ENCODE data around the gene SND1.

SND1 gene

GRCh38 chr7:127993987-127994386 lies 342.0 kb downstream of the SND1 start:
- no peak for TF ChIP-seq CTCF (IDR thresholded peaks at IDR 0.05; ENCODE audit: insufficient read depth, low read depth, low read length, missing control alignments)

DNA sequence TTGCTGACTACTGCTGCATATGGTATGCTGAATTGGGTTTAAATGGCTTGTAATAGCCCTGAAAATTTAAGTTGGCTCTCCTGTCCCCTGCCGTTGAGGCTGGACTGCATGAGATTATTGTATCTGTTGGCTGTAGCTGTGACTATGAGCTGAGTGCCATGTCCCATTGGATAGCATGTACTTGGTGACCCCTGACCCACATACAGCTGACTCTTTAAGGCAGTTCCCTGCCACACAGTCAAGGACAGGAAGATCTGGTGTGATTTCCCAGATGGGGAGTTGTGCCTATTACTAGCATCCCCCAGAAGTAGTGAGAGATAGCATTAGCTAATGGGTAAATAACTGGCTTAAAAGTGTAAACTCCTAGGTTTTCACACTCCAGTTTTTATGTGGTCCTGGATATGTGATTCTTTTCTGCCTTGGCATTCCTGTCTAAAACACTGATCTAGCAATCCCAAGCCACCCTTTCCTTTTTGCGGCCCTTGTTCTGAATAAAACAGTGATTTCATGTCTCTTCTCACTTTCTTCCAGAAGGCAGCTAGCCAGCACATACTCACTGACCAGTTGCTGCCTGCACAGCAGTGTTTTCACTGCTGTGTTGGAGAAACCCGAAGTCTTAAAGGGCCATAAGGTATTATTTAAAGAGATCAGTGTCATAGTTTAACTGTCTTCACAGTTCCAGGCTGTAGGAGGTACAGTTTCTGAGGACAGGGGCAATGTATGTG lies 343.3 kb downstream of the SND1 start:
- no peak overlapping the region for H3K4me3 ChIP-seq (ENCODE audit: low read depth, low read length)
- no peak for TF ChIP-seq CTCF (IDR thresholded peaks at IDR 0.05; ENCODE audit: insufficient read depth, low read depth, low read length, missing control alignments)
- DNase-seq (ENCODE audit: low read depth): no peak

More at GRCh38 chr7:127993987-127994386, 342.0 kb downstream of the SND1 start:
- DNase-seq (ENCODE audit: low read depth): no peak
- no peak overlapping the region for H3K4me3 ChIP-seq (ENCODE audit: low read depth, low read length)

DNA sequence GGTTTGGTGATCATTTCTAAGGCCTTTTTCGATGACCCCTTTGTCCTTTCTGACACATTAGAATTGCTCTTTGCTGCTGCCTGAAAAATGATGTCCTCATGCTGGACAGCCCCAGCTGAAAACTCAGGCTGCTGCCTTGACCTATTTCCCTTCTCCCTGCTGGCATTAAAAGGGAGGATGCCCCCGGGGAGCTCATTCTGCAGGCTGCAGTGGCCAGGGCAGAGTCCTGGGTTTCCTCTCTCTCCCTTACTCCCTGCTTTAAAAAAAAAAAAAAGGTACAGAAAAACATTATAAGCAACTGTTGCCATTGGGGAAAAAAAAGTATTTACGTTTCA lies 343.9 kb downstream of the SND1 start:
- no peak for TF ChIP-seq CTCF (IDR thresholded peaks at IDR 0.05; ENCODE audit: insufficient read depth, low read depth, low read length, missing control alignments)
- no peak overlapping the region for H3K4me3 ChIP-seq (ENCODE audit: low read depth, low read length)
- no peak for DNase-seq (ENCODE audit: low read depth)

DNA sequence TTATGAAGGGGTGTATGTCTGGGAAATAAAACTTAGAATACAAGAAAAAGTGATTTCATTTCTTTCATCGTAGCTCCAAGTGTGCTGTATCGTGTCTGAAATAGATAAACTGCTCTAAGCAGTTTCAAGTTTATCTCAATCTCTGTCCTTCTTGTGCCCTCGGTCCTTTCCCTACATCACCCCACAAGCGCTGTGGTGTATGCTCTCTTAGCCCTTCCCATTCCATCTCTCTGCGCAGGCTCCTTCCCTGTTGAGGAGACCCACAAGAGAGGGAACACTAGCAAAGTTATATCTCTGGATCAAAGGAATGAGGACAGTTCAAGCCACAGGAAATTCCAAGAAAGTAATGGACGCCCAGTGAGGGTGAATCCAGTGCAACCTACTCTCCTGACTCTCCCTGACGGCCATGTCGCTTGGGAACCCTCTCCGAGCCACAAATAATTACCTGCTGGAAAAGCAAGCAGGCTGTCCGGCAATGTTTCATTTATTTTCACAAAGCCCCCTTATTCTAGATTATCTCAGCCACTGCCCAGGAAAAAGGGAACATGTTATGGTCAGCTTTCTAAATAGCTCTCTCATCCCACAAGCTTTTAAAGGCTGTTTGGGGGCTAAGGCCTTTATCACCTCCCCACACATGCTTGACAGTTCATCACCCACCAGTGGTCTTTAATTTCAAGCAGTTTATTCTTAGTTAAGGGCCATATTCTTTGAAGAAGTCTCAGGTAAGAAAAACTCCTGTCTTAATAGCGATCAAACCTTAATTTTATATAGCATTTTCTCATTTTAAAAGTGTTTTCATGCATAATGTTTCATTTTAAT lies 344.5 kb downstream of the SND1 start:
- no peak for TF ChIP-seq CTCF (IDR thresholded peaks at IDR 0.05; ENCODE audit: insufficient read depth, low read depth, low read length, missing control alignments)
- no peak for DNase-seq (ENCODE audit: low read depth)
- no peak overlapping the region for H3K4me3 ChIP-seq (ENCODE audit: low read depth, low read length)

DNA sequence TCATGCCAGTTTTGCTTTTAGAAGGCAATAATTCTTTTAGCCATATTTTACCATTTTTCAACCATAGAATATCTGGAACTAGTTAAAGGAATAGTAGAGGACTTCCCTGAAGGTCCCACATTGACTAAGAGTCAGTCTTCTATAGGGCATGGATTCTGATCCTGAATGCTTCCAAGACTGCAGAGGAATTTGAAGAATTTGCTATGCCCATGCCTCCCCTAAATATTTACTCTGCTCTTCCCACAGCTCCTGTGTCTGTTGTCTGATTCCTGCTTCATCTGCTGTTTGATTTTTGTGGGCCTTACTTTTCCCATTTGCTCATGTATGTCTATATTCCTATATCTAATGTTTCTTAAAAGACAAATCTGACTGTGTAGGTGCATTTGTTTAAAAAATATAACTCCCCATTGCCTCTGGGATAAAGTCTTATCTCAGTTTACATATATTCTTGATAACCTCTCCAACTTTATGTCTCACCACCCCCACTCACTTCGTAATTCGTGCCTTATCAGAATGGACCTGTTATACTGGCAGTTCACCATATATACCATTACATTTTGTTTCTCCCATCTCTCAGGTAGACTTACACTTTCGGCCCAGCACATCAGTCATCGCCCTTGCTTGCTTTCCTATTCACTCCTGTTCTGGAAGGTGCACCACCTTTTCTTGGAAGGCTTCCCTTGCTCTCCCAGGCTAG lies 345.4 kb downstream of the SND1 start:
- DNase-seq (ENCODE audit: low read depth): no peak
- H3K4me3 ChIP-seq (ENCODE audit: low read depth, low read length): no peak overlapping the region
- no peak for TF ChIP-seq CTCF (IDR thresholded peaks at IDR 0.05; ENCODE audit: insufficient read depth, low read depth, low read length, missing control alignments)

- no peak for DNase-seq (ENCODE audit: low read depth)
- TF ChIP-seq CTCF (IDR thresholded peaks at IDR 0.05; ENCODE audit: insufficient read depth, low read depth, low read length, missing control alignments): no peak
- H3K4me3 ChIP-seq (ENCODE audit: low read depth, low read length): no peak overlapping the region
Observed at GRCh38 chr7:127998671-127999070, 346.7 kb downstream of the SND1 start.
